SK-MEL-5 (cell line): Measurements from ENCODE around the gene DGCR8. TPM values are rescaled to one million over a fixed set of nuclear protein-coding genes. Genes with fewer than 3 reads are reported as not detected.

Experiments
- DNase-seq: peaks from one replicate; pipeline ENCODE4 v3.0.0-alpha.2; 2016; ENCODE audit warnings: low read depth, low spot score
- in situ Hi-C: cut with HindIII; loops from 2 replicates; pipeline ENCODE4 v1.10.0; 2016; ENCODE audit warnings: low sequenced_read_pairs, high pct_unique_total_duplicates, low pct_unique_long_range_greater_than_20kb
- total RNA-seq: library from RNA; depleted of rRNA; stranded (reverse); fragments of >200 nt; shearing (Covaris generic); gene quantifications from 2 replicates; pipeline ENCODE4 v1.2.3, GENCODE V29; 2014

Gene DGCR8
- total RNA-seq, 1 experiment from 2014 or later = 12.4 TPM

DNA sequence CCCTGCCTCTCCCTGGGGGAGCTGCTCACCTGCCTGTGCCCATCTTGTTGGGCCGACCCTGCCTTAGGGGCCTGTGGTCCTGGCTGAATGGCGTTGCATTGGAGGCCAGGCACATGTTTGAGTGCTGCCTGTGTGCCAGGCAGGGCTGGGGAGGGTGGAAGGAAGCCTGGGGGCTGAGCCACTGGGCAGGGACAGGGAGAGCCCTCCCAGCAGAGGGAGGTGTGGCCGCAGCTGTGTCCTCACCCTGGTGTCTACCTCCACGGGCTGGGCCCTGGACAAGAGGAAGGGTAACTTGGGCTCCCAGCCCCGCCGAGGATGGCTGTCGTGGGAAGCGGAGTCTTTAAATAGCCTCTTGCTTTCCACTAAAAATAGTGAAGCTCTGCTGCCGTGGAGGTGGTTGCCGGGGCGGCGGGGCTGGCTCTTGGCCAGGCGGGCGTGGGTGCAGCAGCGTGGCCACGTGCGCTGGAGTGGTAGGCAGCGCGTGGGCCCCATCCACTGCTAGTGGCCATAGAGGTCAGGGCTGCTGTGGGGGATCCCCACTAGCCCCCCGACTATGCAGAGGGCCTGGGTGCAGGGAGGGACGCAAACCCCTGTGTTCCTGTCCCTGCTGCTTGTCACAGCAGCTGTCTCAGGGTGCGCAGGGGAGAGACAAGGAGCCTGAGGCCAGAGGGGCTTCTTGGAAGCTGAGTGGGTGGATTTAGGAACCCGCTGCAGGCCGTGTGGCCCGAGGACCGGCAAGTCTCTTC lies 57.8 kb downstream of the DGCR8 start:
- DNase-seq = no peak
- in situ Hi-C loops = no loop called here

DNA sequence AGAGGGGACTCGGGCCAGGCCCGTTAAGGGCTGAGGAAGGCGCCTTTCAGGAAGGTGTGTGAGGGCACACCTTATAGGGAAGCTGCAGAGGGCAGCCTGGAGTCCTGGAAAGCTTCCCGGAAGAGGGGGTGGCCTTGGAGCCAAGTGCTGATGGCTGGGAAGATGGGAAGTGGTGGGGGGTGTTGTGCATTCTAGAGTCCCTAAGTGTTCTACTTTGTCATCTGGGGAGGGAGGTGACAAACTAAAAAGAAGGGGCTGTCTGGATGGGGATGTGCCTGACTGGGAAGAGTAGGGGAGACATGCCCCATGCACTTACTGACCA lies 58.3 kb downstream of the DGCR8 start:
- DNase-seq = no peak
- in situ Hi-C loops = no loop called here

DNA sequence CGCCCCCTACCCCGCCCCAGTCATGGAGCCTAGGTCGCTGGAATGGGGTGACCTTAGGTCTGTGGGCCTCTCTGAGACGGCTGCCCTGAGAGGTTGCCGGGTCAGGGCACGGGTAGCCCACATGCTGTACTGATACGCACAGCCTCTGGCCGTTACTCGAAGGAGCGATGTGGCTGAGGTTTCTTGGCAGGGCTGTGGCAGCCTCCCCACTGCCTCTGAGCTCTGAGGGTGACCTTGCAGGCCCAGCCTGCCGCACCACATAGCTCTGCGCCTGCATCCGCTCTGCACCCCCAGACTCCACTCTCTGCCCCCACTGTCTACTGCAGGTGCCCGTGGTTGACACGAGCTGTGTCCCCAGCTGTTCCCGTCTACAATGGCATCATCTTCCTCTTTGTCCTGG lies 58.8 kb downstream of the DGCR8 start:
- in situ Hi-C loops = no loop called here

DNA sequence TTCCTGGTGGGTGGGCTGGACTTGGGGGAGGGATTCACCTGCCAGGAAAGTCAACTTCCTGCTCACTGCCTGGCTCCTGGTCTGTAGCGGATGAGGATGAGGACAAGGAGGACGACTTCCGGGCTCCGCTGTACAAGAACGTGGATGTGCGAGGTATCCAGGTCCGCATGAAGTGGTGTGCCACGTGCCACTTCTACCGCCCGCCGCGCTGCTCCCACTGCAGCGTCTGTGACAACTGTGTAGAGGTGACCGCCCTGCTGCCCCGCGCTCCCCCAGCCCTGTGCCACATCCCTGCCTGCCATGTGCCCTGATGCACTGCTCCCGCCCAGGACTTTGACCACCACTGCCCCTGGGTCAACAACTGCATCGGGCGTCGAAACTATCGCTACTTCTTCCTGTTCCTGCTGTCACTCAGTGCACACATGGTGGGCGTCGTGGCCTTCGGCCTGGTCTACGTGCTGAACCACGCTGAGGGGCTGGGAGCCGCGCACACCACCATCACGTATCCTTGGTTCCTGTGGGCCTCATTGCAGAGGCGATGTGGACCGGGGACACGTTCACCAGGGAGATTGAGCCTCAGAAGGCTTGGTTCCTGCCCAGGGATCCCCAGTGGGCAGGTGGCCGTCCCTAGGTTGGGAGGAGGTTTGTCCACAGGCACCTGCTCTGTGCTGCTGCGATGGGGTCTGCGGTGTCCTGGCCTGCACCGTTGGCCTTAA lies 59.5 kb downstream of the DGCR8 start:
- in situ Hi-C loops = no loop called here

More for the DNA sequence above, 58.8 kb downstream of the DGCR8 start:
- DNase-seq = no peak

DNA sequence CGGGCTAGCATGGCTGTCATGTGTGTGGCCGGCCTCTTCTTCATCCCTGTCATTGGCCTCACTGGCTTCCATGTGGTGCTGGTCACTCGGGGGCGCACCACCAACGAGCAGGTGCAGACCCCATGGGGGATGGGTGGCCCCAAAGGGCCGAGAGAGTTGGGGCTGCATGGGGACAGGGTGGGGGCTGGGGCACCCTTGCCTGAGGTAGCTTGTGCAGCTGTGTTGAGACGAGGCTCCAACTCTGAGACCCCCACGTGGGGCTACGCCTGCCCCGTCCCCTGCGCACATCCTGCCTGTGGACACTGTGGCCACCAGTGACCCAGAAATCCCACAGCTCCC lies 60.0 kb downstream of the DGCR8 start:
- in situ Hi-C loops = no loop called here
- DNase-seq = no peak

More for the DNA sequence above, 59.5 kb downstream of the DGCR8 start:
- no peak for DNase-seq

DNA sequence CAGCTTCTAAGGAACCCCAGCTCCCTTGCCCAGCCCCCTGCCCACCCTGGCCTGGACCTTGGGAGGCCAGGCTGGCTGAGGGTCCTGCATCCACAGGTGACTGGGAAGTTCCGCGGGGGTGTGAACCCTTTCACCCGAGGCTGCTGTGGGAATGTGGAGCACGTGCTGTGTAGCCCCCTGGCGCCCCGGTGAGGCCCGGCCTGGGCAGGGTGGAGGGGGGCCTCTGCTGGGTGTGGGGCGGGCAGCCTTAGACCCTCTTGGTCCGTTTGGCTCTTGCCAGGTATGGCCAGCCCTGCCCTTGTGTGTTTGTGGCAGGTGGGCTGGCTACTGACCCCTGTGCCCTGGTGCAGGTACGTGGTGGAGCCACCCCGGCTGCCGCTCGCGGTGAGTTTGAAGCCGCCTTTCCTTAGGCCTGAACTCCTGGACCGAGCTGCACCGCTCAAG lies 60.5 kb downstream of the DGCR8 start:
- DNase-seq = no peak
- in situ Hi-C loops = no loop called here

DNA sequence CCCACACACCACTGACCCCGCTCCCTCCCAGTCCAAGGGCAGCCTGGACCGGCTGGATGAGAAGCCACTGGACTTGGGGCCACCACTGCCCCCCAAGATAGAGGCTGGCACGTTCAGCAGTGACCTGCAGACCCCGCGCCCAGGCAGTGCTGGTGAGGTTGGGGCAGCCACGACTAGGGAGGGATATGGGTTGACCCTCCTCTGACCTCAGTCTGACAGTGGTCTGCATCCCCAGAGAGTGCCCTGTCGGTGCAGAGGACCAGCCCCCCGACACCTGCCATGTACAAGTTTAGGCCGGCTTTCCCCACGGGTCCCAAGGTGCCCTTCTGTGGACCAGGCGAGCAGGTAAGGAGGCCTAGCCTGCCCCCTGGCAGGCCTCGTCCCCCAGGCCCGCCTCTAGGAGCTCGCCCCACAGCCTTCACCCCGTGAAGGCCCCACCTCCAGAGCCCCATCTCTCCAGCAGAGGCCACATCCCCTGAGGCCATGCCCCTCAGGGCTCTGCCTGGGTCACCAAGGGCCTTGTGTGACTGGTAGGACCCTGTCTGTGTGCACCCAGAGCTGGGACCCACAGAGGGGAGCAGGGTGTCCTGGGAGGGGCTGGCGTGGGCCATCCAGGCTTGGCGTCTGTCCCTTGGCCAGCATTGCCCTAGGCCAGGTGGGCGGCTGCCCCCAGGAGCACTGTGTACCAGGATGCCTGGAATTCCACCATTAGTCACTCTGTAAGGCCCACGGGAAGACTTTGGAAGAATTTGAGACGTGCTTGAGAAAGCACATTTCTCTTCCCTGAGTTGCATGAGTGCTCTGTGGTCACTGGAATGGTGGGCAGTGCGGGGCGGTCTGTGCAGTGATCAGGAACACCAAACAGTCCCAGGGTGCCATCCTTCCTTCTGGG lies 61.4 kb downstream of the DGCR8 start:
- no peak for DNase-seq
- in situ Hi-C loops = no loop called here

DNA sequence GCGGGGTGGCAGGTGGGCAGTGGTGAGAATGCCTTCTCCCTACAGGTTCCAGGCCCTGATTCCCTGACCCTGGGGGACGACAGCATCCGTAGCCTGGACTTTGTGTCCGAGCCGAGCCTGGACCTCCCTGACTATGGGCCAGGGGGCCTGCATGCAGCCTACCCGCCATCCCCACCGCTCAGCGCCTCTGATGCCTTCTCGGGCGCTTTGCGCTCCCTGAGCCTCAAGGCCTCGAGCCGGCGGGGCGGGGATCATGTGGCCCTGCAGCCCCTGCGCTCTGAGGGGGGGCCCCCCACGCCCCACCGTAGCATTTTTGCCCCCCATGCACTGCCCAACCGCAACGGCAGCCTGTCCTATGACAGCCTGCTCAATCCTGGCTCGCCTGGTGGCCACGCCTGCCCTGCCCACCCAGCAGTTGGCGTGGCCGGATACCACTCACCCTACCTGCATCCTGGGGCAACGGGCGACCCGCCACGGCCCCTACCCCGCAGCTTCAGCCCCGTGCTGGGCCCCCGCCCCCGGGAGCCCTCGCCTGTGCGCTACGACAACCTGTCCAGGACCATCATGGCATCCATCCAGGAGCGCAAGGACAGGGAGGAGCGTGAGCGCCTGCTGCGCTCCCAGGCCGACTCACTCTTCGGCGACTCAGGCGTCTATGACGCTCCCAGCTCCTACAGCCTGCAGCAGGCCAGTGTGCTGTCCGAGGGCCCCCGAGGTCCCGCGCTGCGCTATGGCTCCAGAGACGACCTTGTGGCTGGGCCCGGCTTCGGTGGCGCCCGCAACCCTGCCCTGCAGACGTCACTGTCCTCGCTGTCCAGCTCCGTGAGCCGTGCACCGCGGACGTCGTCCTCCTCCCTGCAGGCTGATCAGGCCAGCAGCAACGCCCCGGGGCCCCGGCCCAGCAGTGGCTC lies 62.9 kb downstream of the DGCR8 start:
- no peak for DNase-seq
- in situ Hi-C loops = no loop called here

DNA sequence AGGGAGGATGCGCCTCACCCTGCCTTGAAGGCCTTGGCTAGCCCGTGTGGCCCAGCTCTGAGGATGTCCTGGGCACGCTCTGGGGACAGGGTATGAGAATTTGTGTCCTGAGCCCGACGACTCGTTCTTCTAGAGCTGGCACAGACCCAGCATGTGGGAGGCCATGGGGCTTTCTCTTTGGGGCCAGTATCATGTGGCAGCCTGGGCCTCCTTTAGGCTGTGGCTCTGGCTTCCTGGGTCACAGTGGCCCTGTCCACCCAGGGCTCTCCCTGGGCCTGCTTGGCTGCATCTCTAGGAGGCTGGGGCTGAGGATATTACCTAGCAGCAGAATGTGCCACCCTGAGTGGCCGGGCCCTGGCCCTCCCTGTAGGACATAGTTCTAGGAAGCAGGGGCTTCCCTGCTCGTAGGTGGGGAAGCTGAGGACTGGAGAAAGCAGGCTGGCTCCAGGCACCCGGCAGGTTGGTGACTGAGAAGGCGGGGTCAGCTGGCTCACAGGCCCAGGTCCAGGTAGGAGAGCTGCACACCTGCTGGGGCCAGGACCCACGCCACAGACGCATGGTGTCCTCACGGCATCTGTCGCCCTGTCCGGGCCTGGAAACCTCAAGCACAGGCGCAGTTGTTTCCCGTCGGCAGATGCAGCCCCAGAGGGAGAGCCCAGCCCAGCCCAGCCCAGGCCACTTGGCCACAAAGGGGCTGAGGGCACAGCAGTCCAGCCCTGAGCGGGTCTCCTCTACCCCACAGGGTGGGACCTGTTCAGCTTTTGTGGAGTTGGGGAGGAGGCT lies 64.0 kb downstream of the DGCR8 start:
- in situ Hi-C loops = no loop called here
- no peak for DNase-seq

DNA sequence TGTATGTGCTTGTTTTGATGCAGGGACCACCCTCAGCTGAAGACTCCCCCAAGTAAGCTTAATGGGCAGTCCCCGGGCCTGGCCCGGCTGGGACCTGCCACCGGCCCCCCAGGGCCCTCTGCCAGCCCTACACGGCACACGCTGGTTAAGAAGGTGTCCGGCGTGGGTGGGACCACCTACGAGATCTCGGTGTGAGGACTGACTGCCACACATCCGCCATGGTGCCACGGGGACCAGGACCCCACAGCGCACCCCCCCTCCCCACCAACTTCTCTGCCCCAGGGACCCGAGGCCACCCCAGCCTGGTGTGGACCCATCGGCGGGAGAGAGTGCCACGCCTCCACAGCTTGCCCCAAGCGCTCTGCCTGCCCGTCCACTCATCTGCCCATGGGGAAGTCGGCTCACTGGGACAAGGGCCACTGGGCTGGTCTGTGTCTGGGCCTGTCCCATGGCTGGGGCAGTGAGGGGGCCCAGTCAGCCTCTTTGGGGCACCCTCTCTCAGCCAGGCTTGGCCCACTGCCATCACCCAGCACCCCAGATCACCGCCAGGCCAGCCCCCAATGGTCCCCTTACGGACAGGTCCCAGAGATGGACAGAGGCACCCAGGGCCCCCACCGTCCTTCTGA lies 65.3 kb downstream of the DGCR8 start:
- in situ Hi-C loops = no loop called here
- no peak for DNase-seq

DNA sequence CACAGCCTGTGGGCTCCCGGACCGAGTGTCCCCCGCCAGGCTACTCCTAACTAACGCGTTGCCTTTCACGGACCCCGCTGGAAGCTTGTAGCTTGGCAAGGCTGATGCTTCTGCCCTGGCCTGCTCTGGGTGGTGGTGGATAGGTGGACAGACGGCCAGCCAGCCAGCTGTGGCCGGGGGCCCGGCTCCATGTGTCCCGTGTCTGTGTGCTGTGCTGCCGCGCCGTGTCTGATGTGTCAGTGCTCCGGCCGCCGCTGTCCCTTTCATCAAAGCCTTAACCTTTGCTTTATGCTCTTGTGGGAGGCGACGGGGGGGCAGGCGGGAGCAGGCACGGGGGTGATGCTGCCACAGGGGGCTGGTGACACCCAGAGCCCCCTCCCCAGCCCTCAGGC lies 65.8 kb downstream of the DGCR8 start:
- in situ Hi-C loops = no loop called here

DNA sequence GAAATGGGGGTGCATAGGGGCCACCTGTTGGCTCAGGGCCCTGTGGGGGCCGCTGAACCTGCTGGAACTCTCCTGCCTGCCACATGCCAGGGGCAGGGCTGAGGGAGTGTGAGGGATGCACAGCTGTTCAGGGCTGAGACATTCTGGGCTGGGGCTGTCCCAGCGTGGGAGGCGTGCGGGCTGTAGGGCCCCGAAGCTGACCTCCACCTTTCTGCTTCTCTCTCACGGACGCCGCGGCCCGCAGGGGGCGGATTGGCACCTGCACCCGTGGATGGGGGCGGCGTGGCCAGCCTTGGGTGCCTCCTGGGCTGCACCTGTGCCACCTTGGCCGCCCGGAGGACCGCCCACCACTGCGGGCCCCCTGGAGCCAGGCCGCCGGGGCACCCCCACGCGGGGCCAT lies 66.7 kb downstream of the DGCR8 start:
- in situ Hi-C loops = no loop called here
- no peak for DNase-seq

More for the DNA sequence above, 65.8 kb downstream of the DGCR8 start:
- no peak for DNase-seq

DNA sequence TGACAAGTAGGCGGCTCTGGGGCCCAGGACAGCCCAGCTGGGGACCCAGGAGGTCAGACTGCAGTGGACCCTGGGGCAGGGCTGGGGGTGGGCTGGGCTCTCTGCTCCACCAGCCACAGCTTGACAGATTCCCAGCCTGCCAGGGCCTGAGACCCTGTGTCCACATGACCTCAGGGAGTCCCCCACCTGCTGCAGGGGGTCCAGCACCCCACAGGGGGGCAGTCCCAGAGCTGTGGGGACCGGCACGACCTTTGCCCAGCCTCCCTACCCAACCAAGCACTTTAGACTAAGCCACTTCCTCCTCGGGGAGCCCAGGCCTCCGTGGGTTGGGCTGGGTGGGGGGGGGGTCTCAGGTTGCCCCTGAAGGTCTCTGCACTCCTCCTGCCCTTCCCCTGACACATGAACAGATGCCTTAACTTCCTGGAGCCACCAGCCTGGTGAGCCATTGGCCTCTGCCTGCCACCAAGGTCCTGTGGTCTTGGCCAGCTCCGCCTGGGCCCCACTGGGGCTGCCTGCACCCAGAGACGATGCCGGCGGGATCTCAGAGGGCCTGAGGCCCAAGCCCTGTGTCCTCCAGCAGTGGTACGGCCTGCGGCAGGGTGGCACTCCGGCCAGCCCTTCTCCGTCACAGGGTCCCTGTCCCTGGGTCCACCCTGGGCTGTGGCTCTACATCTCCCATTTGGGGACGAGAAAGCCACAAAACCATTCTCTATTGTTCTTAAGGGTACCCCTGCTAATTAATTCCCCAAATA lies 67.4 kb downstream of the DGCR8 start:
- in situ Hi-C loops = no loop called here
- no peak for DNase-seq

DNA sequence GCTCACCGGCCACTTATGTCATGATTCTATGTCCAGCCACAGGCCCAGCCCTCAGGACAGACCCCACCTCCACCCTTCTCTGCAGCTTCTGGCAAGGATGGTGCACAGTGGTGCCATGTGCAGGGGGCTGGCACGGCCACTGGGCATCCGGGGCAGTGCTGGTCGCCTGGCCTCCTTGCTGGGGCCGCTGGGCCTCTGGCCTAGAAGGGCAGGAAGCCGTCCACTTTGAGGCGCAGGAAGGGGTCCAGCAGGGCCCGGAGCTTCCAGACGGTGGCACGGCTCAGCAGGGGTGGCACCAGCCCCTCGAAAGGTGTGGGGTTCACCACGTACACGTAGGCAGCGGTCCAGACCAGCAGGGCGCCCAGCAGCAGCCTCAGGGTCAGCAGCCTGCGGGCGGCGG lies 68.4 kb downstream of the DGCR8 start:
- DNase-seq = no peak
- in situ Hi-C loops = no loop called here

DNA sequence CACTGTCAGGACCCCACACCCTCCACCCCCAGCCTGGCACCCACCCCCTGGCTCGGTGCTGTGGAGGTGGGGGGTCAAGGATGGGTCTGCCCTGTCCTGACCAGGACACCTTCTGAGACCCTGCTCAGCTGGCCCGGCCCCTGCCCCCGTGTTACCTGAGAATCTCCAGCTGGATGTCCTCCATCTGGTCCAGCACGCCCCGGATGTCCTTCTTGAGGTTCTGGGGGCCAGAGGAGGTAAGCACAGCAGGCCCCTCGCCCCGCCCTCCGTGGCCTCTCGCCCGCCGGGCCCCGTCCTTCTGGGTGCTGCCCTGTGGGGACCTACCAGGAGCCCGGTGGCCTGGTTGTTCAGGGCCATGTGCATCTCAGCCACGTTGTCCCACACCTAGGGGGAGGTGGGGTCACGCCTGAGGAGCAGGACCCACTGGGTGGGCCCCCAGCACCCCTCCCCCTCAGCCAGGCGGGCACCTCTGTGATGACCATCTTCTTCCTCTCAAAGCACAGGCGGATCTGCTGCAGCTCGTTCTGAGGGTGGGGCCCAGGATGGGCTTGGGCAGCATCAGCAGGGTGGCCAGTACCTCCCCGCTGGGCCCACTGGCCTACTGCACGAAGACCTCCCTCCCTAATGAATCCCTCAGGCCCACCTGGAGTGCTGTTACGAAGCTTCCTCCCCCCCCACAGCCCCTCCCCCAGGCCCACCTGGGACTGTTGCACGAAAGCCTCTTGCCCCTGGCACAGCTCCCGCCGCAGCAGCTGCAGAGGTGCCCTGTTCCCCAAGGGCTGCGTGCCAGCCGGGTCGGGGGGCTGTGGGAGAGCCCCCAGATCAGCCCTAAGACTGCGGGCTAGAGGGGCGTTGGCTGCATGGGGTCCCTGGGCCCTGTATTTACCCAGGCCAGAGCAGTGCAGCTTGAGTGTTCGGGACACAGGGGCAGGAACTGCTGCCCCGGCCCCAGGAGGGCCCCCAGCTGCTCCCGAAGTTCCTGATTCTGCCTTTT lies 69.5 kb downstream of the DGCR8 start:
- no peak for DNase-seq
- in situ Hi-C loops = no loop called here
